ENCODE measurements around the gene PRDM15.

Gene PRDM15

GRCh38 chr21:41809891-41810596 is 69.1 kb downstream of the PRDM15 start:
- no peak for TF ChIP-seq CTCF (IDR thresholded peaks at IDR 0.05; ENCODE audit: poor library complexity, severe bottlenecking)
- H3K27ac ChIP-seq (ENCODE audit: poor library complexity, severe bottlenecking), result no peak overlapping the region
- H3K9me3 ChIP-seq (ENCODE audit: severe bottlenecking), result no peaks in the 10 kb centered on the region
- H3K36me3 ChIP-seq (ENCODE audit: low read depth), result peaks cover 50% of the 10 kb centered on the region
- H3K27me3 ChIP-seq (ENCODE audit: insufficient read depth, poor library complexity, severe bottlenecking), result no peaks in the 10 kb centered on the region
- no peaks in the 10 kb centered on the region for H3K4me1 ChIP-seq (ENCODE audit: insufficient read depth, poor library complexity, severe bottlenecking)
- ATAC-seq (ENCODE audit: low read depth) (no peak), DNase-seq (ENCODE audit: low spot score) (no peak)
- no peak overlapping the region for H3K4me3 ChIP-seq (ENCODE audit: severe bottlenecking)

- H3K27ac ChIP-seq (ENCODE audit: poor library complexity, severe bottlenecking), result no peak overlapping the region
- H3K27me3 ChIP-seq (ENCODE audit: insufficient read depth, poor library complexity, severe bottlenecking), result no peaks in the 10 kb centered on the region
- no peaks in the 10 kb centered on the region for H3K4me1 ChIP-seq (ENCODE audit: insufficient read depth, poor library complexity, severe bottlenecking)
- H3K4me3 ChIP-seq (ENCODE audit: severe bottlenecking), result no peak overlapping the region
- TF ChIP-seq CTCF (IDR thresholded peaks at IDR 0.05; ENCODE audit: poor library complexity, severe bottlenecking), result no peak
- peaks cover 57% of the 10 kb centered on the region for H3K36me3 ChIP-seq (ENCODE audit: low read depth)
- H3K9me3 ChIP-seq (ENCODE audit: severe bottlenecking), result no peaks in the 10 kb centered on the region
- ATAC-seq (ENCODE audit: low read depth) (no peak), DNase-seq (ENCODE audit: low spot score) (no peak)
These were observed 70.3 kb downstream of the PRDM15 start for GRCh38 chr21:41808846-41809245.

GRCh38 chr21:41808094-41808493 is 71.0 kb downstream of the PRDM15 start:
- H3K9me3 ChIP-seq (ENCODE audit: severe bottlenecking), result no peaks in the 10 kb centered on the region
- no peak for TF ChIP-seq CTCF (IDR thresholded peaks at IDR 0.05; ENCODE audit: poor library complexity, severe bottlenecking)
- ATAC-seq (ENCODE audit: low read depth) (no peak), DNase-seq (ENCODE audit: low spot score) (no peak)
- no peaks in the 10 kb centered on the region for H3K27me3 ChIP-seq (ENCODE audit: insufficient read depth, poor library complexity, severe bottlenecking)
- no peak overlapping the region for H3K4me3 ChIP-seq (ENCODE audit: severe bottlenecking)
- H3K4me1 ChIP-seq (ENCODE audit: insufficient read depth, poor library complexity, severe bottlenecking), result no peaks in the 10 kb centered on the region
- peaks cover 59% of the 10 kb centered on the region for H3K36me3 ChIP-seq (ENCODE audit: low read depth)
- H3K27ac ChIP-seq (ENCODE audit: poor library complexity, severe bottlenecking), result no peak overlapping the region

- DNase-seq (ENCODE audit: low spot score) (no peak), ATAC-seq (ENCODE audit: low read depth) (no peak)
- Histone ChIP-seq H3K4me1 (ENCODE audit: insufficient read depth, poor library complexity, severe bottlenecking) (no peaks in the 10 kb centered on the region), H3K36me3 (ENCODE audit: low read depth) (peaks cover 57% of the 10 kb centered on the region), H3K4me3 (ENCODE audit: severe bottlenecking) (no peak overlapping the region), H3K27ac (ENCODE audit: poor library complexity, severe bottlenecking) (no peak overlapping the region), H3K27me3 (ENCODE audit: insufficient read depth, poor library complexity, severe bottlenecking) (no peaks in the 10 kb centered on the region), H3K9me3 (ENCODE audit: severe bottlenecking) (no peaks in the 10 kb centered on the region)
- no peak for TF ChIP-seq CTCF (IDR thresholded peaks at IDR 0.05; ENCODE audit: poor library complexity, severe bottlenecking)
These were observed 72.4 kb downstream of the PRDM15 start for GRCh38 chr21:41806773-41807172.

- TF ChIP-seq CTCF (IDR thresholded peaks at IDR 0.05; ENCODE audit: poor library complexity, severe bottlenecking), result no peak
- ATAC-seq (ENCODE audit: low read depth), result no peak
- DNase-seq (ENCODE audit: low spot score), result no peak
- H3K36me3 ChIP-seq (ENCODE audit: low read depth), result peaks cover 61% of the 10 kb centered on the region
- no peak overlapping the region for H3K27ac ChIP-seq (ENCODE audit: poor library complexity, severe bottlenecking)
- no peaks in the 10 kb centered on the region for H3K4me1 ChIP-seq (ENCODE audit: insufficient read depth, poor library complexity, severe bottlenecking)
- H3K27me3 ChIP-seq (ENCODE audit: insufficient read depth, poor library complexity, severe bottlenecking), result no peaks in the 10 kb centered on the region
- no peaks in the 10 kb centered on the region for H3K9me3 ChIP-seq (ENCODE audit: severe bottlenecking)
- no peak overlapping the region for H3K4me3 ChIP-seq (ENCODE audit: severe bottlenecking)
These were observed 73.5 kb downstream of the PRDM15 start for GRCh38 chr21:41805643-41806042.
